HG03280 (cell line): ENCODE measurements around the gene TACR1.
A peak's percentile ranks its signal among the peaks of the same experiment; 100 is the strongest.

Experiments
- ATAC-seq: cut with Tn5 transposase; IDR thresholded peaks from one replicate; pipeline ENCODE4 v1.9.1; 2021; ENCODE audit warnings: mild to moderate bottlenecking, moderate library complexity; ENCODE audit not compliant: unreplicated experiment

Gene TACR1

GRCh38 chr2:75055142-75055819, 144.0 kb downstream of the TACR1 start:
- peak; percentile 16 for ATAC-seq

- no peak for ATAC-seq
These were observed 145.0 kb downstream of the TACR1 start for GRCh38 chr2:75054296-75054695.

GRCh38 chr2:75053484-75054112, 145.7 kb downstream of the TACR1 start:
- peak; percentile 68 for ATAC-seq

GRCh38 chr2:75047992-75048625, 151.2 kb downstream of the TACR1 start:
- no peak for ATAC-seq

- no peak for ATAC-seq
These were observed 151.9 kb downstream of the TACR1 start for GRCh38 chr2:75047189-75047991.

GRCh38 chr2:75045526-75046050, 153.7 kb downstream of the TACR1 start:
- ATAC-seq, result no peak

GRCh38 chr2:75044291-75044690, 155.0 kb downstream of the TACR1 start:
- ATAC-seq, result no peak

- no peak for ATAC-seq
These were observed 156.5 kb downstream of the TACR1 start for GRCh38 chr2:75042823-75043222.

- ATAC-seq, result no peak
These were observed 157.4 kb downstream of the TACR1 start for GRCh38 chr2:75041731-75042600.

- no peak for ATAC-seq
These were observed 158.1 kb downstream of the TACR1 start for GRCh38 chr2:75041226-75041625.

- no peak for ATAC-seq
These were observed 163.6 kb downstream of the TACR1 start for GRCh38 chr2:75035444-75036353.

GRCh38 chr2:75033516-75033915, 165.8 kb downstream of the TACR1 start:
- ATAC-seq, result no peak

GRCh38 chr2:75031906-75032803, 167.2 kb downstream of the TACR1 start:
- no peak for ATAC-seq

- ATAC-seq, result no peak
These were observed 168.1 kb downstream of the TACR1 start for GRCh38 chr2:75031171-75031570.

GRCh38 chr2:75030218-75031009, 168.9 kb downstream of the TACR1 start:
- ATAC-seq, result no peak

GRCh38 chr2:75027886-75028285, 171.4 kb downstream of the TACR1 start:
- no peak for ATAC-seq

- no peak for ATAC-seq
These were observed 173.5 kb downstream of the TACR1 start for GRCh38 chr2:75025633-75026380.
